Bladder microvascular endothelial cell (primary cell): Measurements from ENCODE around the gene ZDHHC16. TPM values are rescaled to one million over a fixed set of nuclear protein-coding genes. Genes with fewer than 3 reads are reported as not detected.

Experiments
- total RNA-seq: library from RNA; depleted of rRNA; stranded (reverse); fragments of >200 nt; gene quantifications from 2 replicates; pipeline ENCODE4 v1.2.3, GENCODE V29; 2014

ZDHHC16 gene
- 31.1 and 36.0 TPM in 2 replicates for total RNA-seq

DNA sequence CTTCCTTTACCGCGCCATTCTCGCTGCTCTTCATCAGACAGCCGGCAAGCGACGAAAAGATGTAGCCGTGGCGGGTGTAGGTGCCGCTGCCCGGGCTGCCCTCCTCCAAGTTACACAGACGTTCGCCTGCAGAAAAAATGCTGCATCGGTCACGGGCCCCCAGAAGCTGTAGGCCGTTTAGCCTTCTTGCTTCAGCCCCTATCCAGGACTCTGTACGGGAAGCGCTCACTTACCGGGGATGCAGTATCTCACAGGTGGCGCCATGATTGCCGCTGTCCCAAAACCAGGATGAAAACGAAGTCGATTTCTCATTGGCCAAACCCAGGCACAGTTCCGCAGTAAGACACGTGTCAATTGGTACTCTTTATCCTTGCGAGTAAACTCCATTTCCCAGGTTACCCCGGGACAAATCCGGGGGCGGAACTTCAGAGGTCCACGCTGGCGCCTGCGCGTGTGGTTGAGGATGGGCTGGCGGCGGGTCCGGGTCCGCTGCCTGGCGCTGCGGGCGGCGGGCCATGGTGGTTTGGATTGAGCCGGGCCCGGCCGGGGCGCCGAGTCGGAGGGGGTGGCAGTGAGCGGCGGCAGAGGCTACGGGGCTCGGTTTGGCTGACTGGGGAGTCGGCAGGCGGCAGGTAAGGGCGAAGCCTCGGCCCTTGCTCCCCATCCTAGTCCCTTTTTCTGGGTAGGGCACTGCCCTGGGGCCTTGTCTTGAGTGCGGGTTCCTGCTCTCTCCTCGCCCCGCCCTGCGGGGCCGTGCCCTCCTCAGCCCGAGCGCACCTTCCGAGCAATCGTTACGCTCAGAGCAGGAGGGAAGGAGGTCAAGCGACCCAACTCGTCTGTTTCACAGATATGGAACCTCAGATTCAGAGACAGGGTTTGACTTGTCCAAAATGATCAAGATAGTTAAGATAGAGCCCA, at the start of gene ZDHHC16, which contains the start of gene EXOSC1:
Gene ZDHHC16 (plus strand): TSS at position 454 of the 918 bp plus-strand sequence. CDS start 5,501 bp downstream, outside the sequence.
Gene EXOSC1 (minus strand): TSS at position 285 of the 918 bp plus-strand sequence. CDS start 21 bp downstream, at position 264.

GRCh38 chr10:97400665-97401454, 45.1 kb upstream of the ZDHHC16 start, which contains the start of gene RRP12:
RRP12 (minus strand) TSS chr10:97401340; CDS start chr10:97401231, 109 bp downstream.

DNA sequence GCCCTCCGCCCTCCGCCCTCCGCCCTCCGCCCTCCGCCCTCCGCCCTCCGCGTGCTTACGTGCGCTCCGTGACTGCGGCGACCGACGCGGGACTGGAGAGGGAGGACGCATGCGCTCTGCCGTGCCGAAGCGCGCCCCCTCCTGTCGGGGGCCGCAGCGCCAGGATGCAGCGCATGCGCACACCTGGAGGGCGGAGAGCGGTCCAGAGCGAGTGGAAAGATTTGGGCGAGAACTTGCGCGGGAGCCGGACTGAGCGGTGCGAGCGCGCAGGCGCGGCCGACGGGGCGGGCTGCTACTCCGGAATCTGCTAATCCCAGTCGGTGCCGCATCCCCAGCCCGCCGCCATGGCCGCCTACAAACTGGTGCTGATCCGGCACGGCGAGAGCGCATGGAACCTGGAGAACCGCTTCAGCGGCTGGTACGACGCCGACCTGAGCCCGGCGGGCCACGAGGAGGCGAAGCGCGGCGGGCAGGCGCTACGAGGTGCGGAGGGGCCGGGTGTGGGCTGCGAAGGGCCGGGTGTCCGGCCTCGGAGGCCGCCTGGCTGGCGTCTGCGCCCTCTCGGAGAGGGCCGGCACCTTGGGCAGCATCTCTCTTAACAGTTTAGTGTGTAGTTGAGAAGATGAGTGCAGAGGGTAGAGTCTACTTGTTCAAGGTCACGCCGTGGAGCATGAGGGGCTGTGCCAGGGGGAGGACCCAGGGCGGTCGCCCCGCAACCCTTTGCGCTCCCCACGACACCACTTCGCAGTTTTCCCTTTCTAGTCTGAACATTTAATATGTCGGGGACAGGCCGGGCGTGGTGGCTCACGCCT, 19.8 kb upstream of the ZDHHC16 start, which contains the start of gene PGAM1:
Gene PGAM1 (plus strand): TSS at position 228 of the 812 bp plus-strand sequence. CDS start 117 bp downstream, at position 345.

GRCh38 chr10:97498076-97498840, 52.3 kb downstream of the ZDHHC16 start, which contains the start of gene MMS19:
MMS19 (minus strand) TSS chr10:97498422; CDS start chr10:97498384, 38 bp downstream.

DNA sequence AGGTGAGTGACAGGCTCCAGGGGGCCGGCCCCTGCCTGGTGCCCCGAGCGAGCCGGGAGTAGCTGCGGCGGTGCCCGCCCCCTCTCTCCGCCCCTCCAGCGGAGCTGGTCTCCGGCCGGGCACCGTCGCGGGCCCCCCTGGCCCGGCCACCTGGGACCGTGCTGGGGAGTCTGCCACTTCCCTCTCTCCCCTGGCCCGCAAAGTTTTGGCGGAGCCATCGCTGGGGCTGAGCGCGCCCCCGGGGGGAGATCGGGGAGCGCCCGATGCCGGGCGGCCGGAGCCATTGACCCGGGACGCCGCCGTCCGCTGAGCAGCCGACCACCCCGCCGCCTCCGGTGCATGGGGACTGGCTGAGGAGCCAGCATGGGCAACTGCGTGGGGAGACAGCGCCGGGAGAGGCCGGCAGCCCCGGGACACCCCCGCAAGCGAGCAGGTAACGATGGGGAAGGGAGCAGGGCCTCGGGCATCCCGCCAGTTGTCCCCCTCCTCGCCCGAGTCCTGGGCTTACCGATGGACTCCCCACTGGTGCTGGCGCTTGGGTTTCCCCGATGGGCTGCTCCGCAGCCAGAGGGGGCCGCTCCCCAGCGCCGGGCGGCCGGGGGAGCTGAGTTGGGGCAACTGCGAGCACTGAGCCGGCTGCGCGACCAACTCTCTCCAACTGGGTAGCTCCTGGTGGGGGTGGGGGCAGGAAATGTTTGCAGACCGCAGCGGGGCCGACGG, 53.0 kb downstream of the ZDHHC16 start, which contains the start of gene UBTD1:
Gene UBTD1 (plus strand): TSS at position 84 of the 720 bp plus-strand sequence. CDS start 280 bp downstream, at position 364.

Other genes with a start within 250 kb of the ZDHHC16 start
- gene ARHGAP19, start 153.5 kb upstream of the ZDHHC16 start, total RNA-seq: 11.2 and 11.6 TPM in 2 replicates
- 2.6 and 3.1 TPM in 2 replicates for gene FRAT1, start 126.9 kb upstream of the ZDHHC16 start, total RNA-seq
- 8.2 and 9.4 TPM in 2 replicates for gene FRAT2, start 111.4 kb upstream of the ZDHHC16 start, total RNA-seq
- gene RRP12, start 44.8 kb upstream of the ZDHHC16 start, total RNA-seq: 8.4 and 19.6 TPM in 2 replicates
- gene PGAM1, start 20.0 kb upstream of the ZDHHC16 start, total RNA-seq: 186 and 221 TPM in 2 replicates
- 21.4 and 26.4 TPM in 2 replicates for gene EXOSC1, start 169 bp upstream of the ZDHHC16 start, total RNA-seq
- 59.3 and 78.1 TPM in 2 replicates for gene MMS19, start 52.2 kb downstream of the ZDHHC16 start, total RNA-seq
- gene UBTD1, start 52.7 kb downstream of the ZDHHC16 start, total RNA-seq: 38.5 and 41.0 TPM in 2 replicates
- 0.44 and 0.49 TPM in 2 replicates for gene ANKRD2, start 126.6 kb downstream of the ZDHHC16 start, total RNA-seq
- 0.16 and 0.25 TPM in 2 replicates for gene HOGA1, start 138.2 kb downstream of the ZDHHC16 start, total RNA-seq
- gene C10orf62, start 143.5 kb downstream of the ZDHHC16 start, total RNA-seq: 0.06 TPM in 1 of 2 replicates, not detected in the other
- gene MORN4, start 187.3 kb downstream of the ZDHHC16 start, total RNA-seq: 2.3 and 3.8 TPM in 2 replicates
- 8.4 and 13.6 TPM in 2 replicates for gene PI4K2A, start 194.5 kb downstream of the ZDHHC16 start, total RNA-seq
- gene AVPI1, start 241.1 kb downstream of the ZDHHC16 start, total RNA-seq: 1.3 and 3.8 TPM in 2 replicates